GM19328 (cell line): Measurements from ENCODE around the gene ALDH3A1.

Source experiments
- ATAC-seq: cut with Tn5 transposase; IDR thresholded peaks from one replicate; pipeline ENCODE4 v1.9.1; 2021; ENCODE audit warnings: mild to moderate bottlenecking, moderate library complexity; ENCODE audit not compliant: unreplicated experiment

The ALDH3A1 gene

GRCh38 chr17:19705771-19706770, 42.0 kb downstream of the ALDH3A1 start:
- ATAC-seq, result no peak

- no peak for ATAC-seq
Measured at GRCh38 chr17:19705201-19705600, 42.9 kb downstream of the ALDH3A1 start.

- no peak for ATAC-seq
Measured at GRCh38 chr17:19703828-19704613, 44.1 kb downstream of the ALDH3A1 start.

- no peak for ATAC-seq
Measured at GRCh38 chr17:19703106-19703827, 44.8 kb downstream of the ALDH3A1 start.

GRCh38 chr17:19702217-19702641, 45.9 kb downstream of the ALDH3A1 start:
- ATAC-seq, result no peak
